HG02973 (cell line): Measurements from ENCODE around the gene GLRX3.

Experiments used
- ATAC-seq: cut with Tn5 transposase; IDR thresholded peaks from one replicate; pipeline ENCODE4 v1.9.1; 2021; ENCODE audit warnings: moderate library complexity; ENCODE audit not compliant: unreplicated experiment

Gene GLRX3

DNA sequence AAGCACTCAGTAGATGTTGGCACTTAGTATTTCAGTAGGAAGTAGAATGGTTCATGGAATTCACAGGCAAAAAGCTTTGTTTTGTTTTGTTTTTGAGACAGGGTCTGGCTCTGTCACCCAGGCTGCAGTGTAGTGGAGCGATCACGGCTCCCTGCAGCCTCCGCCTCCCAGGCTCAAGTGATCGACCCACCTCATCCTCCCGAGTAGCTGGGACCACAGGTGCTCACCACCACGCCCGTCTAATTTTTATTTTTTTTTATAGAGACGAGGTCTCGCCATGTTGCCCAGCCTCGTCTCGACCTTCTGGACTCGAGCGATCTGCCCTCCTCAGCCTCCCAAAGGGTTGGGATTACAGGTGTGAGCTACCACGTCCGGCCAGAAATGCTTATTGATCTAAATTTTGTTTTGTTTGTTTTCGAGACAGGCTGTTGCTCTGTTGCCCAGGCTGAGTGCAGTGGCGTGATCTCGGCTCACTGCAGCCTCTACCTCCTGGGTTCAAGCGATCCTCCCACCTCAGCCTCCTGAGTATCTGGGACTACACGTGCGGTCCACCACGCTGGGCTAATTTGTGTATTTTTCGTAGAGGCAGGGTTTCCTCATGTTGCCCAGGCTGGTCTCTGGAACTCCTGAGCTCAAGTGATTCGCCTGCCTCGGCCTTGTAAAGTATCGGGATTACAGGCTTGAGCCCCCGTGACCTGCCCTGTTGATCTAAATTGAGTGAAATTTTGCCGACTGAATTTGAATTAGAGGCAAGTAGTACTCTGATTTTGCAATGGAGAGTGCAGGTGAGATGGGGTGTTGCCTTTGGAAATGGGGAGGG, 1.7 kb downstream of the GLRX3 start:
- no peak for ATAC-seq

DNA sequence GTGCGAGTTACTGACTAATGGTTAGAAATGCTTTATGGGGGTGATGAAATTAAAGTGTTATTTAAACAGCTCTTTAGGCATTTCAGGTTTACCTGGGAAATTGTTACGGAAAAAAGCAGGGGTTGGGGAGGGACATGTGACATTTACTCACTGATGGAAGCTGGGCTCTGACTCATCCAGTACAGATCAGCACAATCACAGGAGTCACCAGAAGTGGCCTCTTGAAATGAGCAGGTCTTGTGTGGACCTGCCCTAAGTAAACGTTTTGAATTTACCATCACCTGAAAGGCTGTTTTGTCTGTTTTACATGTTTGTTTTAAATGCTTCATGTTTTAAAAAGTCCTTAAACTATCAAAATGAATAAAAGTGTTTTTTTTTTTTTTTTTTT, 2.3 kb downstream of the GLRX3 start:
- no peak for ATAC-seq

DNA sequence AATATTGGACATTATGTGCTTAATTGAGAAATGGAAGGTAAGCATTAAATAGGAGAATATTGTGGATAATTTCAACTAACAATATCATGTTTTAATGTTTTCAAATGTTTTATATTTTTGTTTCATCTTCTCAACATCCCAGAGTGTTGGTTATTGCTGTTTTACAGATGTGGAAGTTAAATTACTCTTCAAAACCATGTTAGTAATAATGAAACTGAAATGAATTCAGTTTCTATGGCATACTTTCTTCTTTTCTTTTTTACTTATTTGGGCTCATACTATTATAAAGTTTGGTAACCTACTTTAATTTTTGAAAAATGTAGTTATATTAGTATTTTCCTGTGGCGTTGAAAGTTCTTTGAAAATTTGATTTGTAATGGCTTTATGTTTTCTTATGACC, 4.2 kb downstream of the GLRX3 start:
- ATAC-seq = no peak

DNA sequence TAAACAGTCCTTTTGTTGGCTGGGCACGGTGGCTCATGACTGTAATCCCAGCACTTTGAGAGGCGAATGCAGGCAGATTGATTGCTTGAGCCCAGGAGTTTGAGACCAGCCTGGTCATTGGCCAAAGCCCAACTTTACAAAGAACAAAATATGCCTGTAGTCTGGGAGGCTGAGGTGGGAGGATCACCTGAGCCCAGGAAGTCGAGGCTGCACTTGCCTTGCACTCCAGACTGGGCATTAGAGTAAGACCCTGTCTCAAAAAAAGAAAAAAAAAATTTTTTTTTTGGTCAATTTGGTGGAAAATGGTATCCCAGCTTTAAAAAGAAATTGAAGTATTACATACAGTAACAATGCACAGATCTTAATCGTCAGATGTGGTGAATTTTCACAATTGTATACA, 4.8 kb downstream of the GLRX3 start:
- ATAC-seq = no peak

DNA sequence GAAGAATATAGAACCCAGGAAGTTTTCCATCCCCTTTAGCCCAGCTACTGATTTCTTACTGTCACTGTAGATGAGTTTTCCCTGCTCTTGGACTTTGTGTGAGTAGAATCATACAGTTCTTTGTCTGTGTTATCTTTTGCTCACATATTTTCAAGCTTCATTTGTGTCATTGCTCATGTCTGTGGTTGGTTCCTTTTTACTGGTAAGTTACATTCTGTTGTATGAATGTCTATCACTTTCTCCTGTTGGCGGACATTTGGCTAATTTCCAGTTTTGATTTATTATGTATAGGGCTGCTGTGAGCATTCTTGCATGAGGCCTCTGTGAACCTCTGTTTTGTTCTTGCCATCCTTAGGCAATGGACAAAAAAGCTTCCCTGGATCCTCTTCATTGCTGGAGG, 5.3 kb downstream of the GLRX3 start:
- no peak for ATAC-seq

DNA sequence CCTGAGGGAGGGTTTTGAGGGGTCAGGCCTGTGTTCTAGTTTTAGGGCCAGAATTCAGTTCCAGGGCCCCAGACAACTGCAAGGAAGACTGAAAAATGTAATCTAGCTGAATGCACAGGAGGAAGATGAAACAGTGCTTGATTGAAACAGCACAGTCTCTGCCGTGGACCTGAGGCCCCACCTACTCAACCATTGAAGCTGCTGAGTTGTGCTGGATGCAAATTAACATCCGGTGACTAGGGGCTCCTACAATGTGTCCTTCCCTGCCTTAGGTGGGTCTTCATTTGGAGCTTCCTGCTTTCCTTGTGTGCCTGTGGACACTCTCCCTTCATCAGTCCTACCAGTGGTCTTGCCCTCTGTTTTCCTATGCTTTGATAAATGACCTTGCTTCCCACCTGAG, 5.7 kb downstream of the GLRX3 start:
- ATAC-seq = peak; percentile 76

DNA sequence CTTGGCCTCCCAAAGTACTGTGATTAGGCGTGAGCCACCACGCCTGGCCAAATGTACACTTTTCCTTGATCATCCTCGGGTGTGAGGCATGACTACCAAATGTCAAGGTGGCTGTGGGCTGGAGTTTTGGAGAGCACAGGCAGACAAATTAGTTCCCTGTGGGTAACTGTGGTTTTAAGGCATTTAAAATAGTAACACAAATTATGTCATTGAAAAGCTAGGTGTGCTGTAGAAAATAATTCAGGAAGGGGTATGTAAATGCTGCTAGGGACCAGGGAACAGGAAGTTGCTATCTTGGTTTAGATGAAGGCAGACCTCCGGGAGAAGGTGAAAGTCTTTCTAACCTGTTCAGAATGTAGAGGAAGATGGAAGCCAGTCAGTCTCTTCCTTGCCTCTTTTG, 9.9 kb downstream of the GLRX3 start:
- ATAC-seq = no peak

DNA sequence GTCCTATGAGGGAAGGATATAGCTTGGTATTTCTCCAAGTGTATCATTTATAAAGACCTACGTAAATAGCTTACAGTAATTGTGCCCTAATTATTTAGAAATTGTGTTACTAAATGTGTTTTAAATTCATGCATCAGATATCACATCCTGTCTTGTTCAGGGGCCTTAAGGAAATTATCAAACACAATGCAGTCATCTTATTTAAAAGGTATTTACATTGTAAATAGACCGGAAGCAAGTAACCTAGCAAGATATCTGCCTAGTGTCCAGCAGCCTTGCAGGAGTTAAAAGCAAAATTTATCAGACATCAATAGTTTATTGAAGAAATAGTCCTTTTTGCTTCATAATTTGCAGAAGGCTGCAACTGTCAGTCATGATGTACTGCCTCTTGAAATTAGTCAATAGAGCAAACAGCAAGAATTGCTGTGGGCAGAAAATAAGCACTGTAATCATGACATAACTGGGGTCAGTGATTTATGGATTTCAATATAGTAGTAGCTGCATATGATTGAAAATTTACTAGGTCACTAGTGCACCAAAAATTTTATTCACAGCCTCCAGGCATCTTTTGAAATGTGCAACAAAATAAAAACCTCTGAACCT, 23.1 kb downstream of the GLRX3 start:
- no peak for ATAC-seq

DNA sequence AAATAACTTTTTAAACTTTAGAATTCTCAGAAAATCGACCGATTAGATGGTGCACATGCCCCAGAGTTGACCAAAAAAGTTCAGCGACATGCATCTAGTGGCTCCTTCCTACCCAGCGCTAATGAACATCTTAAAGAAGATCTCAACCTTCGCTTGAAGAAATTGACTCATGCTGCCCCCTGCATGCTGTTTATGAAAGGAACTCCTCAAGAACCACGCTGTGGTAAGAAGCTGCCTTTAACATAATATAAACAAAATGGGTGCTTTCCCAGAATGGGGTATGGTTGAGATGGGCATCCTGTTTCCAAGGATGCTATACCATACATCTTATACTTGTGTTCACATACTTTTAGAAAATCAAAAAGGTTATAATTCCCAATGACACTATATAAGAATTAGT, 24.6 kb downstream of the GLRX3 start:
- no peak for ATAC-seq

DNA sequence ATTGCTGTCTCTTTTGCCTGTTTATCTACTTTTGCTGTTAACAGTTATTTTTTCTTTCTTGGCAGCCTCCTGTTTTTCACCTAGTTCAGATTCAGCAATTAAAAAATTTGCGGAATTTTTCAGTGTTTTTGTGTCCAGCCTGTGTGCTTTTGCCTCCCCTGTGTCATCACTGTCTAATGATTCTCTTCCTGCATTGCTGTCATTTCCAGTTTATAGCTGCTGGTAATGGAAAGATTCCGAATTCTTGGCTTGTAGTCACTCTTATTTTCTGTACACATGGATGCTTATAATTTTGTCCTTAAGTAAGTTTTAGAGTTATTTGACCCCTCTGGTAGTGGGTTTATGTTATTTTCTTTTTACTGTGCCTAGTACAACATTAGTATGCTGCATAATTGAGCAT, 25.1 kb downstream of the GLRX3 start:
- no peak for ATAC-seq

DNA sequence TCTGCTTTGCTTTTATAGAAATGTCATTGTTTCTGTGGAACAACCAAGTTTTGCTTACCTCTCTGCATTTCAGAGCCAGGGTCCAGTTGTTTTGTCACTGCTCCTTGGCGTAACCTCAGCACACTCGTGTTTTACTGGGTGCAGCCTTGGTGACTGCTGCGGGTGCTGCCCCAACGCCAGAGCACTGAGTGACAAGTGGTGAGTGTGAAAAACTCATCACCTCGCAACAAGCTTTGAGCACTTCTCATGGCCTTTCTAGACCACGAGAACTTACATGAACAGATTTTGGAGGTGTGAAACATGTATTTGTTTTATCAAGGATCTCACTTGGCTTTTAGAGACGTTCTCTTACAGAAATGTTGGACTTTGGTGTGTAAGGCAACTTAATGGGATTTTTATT, 31.0 kb downstream of the GLRX3 start:
- no peak for ATAC-seq

DNA sequence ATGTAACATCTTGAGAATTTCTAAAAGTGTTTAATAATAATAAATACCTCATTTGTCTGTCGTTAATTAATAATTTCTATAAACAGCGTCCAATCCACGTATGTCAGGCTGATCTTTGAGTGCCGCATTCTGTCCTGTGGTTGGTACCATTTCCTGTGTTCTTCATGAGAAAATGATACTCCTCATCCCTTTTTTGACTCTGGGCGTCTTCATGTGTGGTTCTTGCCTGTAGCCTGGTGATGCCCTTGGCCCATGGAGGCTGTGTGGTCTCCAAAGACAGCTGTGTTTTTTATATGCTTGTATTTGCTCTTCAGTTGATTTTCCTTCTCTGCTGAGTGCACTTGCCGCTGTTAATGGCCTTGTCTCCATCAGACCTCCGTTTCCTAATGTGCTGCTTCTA, 31.5 kb downstream of the GLRX3 start:
- no peak for ATAC-seq

DNA sequence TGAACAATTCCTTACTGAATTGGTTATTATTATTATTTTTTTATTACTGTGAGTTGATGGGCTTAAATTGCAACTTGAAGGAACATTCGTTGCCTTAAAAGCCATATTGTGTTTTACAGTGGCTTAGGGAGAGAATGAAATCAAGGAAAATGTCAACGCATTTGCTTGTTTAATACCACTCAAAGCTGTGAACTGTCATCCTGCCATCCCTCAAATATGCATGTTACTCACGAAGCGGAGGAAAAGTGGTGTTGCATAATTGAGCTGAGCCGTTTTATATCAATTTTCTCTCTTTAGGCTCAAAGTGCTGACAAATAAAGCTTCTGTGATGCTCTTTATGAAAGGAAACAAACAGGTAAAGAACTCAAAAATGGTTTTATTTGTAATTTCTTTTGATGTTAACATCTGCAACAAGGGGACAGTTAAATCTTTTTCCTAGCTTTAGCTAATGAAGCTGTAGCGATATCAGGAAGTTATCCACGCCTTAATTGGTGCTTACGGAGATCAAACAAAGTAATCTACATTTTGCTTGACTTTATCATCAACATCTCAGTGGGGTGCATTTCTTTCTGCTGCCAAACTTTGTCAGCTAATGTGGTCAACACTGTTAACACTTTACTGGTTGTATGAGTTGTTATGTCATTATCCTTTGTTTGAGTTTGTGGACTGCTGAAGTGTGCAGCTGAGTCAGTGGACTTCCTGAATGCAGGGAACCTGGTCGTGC, 33.1 kb downstream of the GLRX3 start:
- no peak for ATAC-seq

DNA sequence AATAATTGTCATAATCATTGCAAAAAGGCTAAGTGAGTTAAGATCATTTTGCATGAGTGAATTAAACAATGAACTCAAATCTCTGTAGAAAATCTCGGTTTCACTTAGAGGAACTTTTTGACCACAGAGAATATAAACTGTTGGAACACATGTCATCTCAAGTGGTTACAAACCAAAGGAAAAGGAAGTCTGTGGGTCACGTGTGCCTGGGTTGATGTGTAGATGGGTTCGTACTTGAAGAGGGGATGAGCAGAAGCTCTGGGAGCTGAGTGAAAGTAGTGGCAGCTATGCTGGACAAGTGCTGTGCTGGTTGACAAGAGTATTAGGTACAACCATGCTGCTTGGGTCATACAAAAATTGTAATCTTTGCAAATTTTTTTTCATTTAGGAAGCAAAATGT, 35.0 kb downstream of the GLRX3 start:
- no peak for ATAC-seq

DNA sequence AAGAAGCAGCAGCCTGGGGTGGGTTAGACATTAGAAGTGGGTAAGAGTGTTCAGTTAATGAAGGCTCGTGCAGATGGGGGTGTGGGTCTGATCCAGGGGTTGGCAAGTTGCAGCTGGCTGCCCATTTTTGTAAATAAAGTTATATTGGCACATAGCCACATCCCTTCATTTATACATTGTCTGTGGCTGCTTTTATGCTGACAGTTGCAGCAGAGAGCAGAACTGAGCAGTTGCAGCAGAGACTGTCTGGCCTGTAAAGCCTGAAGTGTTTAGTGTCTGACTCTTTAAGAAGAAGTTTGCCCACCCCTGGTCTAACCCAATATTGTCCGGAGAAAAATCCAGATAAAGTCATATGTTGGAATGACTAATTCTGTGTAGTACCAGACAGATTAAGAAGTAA, 38.1 kb downstream of the GLRX3 start:
- no peak for ATAC-seq

DNA sequence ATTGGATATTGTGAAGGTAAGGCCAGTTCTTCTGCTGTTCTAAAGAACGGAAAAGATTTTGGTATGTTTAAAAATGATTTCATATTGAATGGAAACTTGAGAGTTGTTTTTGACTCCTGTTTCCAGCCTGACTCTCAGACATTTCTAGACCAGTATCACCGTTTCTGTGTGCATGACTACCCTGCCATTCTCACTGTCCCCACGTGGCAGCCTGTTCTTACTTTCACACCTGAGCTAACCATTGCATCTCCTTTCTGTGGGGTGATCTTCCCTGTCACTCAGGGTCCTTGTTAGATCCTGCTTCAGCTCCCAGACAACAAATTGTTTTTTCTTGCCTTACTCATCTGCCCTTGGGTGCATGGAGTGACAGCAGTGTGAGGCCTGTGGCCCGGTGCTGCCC, 38.9 kb downstream of the GLRX3 start:
- no peak for ATAC-seq

DNA sequence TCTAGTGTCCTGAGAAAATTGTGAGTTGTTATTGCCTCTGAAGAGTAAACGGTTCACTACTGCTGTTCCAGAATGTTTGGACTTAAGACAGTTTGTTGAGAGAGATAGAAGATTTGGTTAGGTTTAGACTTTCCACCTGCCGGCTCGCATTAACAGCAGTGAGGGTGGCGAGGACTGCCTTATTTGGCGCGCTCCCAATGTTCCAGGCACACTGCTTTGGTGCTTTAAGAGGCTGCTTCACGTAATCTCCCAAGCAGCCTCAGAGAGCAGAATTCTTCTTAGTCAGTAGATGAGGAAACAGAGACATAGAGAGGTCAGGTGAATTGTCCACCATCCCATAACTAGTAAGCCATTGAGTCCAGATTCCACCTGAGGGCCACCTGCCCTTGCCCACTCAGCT, 41.1 kb downstream of the GLRX3 start:
- no peak for ATAC-seq

DNA sequence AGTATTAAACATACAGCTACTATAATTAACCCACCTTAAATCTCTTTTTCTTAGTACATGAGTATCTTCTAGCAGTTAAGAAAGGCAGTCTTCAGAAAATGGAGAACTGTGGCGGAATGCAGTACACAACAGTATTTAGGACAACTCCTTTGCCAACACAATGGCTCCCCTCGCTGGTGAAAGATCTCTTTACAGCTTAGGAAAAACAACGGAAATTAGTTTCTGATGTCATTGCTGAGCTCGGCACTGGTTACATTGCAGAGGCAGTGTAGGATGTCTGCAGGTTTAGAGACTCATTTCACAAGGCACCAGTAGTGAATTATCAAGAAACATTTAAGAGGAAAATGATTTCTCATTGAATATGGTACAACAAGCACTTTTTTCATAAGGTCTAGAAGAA, 43.4 kb downstream of the GLRX3 start:
- ATAC-seq = no peak

DNA sequence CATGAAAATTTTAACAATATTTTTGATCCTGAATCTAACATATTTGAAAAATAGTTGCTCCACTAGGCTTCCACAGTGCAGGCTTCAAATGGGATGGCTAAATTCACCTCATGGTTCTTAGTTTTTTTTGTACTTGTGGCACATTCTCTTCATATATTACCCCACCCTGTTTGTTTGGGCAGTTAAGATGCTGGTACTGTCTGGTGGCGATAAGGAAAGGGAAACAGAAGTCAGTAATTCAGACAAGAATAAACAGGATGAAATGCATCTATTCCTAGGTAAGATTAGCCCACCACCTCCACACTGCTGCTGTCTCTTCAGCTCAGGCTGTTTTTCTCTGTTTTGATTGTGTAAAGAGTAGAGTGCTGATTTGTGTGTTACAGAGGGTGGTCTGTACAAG, 44.2 kb downstream of the GLRX3 start:
- ATAC-seq = no peak

DNA sequence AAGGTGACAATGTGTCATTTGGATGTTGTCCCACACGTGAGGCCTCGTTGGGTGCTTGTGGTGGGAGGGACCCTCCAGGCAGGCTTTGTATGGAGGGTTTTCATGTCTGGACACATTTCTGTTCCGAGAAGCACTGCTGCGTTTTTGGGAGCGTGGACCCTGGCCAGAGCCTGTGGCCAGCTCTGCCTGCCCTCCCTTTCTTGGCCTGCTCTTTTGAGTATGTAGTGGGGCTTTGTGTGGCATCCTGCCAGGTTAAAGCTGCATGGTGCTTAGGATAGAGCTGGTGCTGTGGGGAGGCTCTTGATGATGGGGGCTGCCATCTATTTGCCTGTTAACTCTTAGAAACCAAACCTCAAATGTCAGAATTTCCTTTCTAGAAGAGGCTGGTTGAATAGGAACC, 45.7 kb downstream of the GLRX3 start:
- ATAC-seq = no peak

DNA sequence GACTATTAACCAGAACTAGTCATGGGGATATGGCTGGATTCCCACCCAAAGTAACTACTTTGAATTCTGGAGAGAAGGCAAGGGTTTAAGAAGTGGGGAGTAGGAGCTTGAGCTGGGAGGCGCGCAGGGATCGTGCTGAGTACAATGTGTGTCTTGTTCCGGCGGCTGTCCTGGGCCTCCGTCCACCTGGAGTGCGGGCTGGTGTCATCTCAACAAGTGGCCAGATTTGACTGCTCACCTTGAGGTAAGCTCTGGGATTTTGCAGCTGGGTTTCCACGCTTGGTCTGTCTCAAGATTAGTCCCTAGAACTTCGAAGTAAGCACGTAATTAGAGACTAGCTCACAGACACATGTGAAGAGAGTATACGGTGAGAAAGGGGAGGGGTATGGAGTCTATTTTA, 49.4 kb downstream of the GLRX3 start:
- ATAC-seq = no peak
